PC-9 (cell line): ENCODE measurements around the gene VDR.

Source experiments
- EZH2 ChIP-seq: fragments of 200-600 bp; sonication (generic); IDR thresholded peaks from 2 replicates; pipeline ENCODE4 v1.8.0; 2017; ENCODE audit warnings: antibody characterized with exemption, low read depth
- TF ChIP-seq, protein P1 (sequence below): fragments of 200-600 bp; sonication (generic); conservative IDR thresholded peaks from 2 replicates; pipeline ENCODE4 v1.6.1; 2017; ENCODE audit warnings: mixed run types, antibody characterized with exemption, mild to moderate bottlenecking, moderate library complexity

DNA sequence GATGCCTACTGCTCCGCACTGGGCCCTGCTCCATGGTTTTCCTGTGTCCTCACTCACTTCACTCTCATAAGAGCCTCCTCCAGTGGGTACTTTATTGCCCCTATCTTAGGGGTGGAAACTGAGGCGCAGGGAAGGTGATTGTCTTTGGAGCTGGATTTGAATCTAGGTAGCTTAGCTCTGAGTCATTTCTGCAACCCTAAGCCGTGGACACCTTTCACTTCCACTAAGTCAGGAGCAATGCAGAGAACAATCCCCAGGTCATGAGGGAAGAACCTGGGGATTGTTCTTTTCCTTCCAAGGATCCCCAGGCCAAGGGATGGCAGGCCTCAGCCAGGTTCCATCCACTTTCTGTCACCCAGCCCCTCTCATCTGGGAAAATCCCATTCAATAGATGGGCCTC, 20.3 kb downstream of the VDR start:
- TF ChIP-seq, protein P1, sequence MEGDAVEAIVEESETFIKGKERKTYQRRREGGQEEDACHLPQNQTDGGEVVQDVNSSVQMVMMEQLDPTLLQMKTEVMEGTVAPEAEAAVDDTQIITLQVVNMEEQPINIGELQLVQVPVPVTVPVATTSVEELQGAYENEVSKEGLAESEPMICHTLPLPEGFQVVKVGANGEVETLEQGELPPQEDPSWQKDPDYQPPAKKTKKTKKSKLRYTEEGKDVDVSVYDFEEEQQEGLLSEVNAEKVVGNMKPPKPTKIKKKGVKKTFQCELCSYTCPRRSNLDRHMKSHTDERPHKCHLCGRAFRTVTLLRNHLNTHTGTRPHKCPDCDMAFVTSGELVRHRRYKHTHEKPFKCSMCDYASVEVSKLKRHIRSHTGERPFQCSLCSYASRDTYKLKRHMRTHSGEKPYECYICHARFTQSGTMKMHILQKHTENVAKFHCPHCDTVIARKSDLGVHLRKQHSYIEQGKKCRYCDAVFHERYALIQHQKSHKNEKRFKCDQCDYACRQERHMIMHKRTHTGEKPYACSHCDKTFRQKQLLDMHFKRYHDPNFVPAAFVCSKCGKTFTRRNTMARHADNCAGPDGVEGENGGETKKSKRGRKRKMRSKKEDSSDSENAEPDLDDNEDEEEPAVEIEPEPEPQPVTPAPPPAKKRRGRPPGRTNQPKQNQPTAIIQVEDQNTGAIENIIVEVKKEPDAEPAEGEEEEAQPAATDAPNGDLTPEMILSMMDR = no peak
- no peak for TF ChIP-seq EZH2
